ENCODE results near the gene ANAPC15.
A peak's percentile ranks its signal among the peaks of the same experiment; 100 is the strongest.

ANAPC15 gene

DNA sequence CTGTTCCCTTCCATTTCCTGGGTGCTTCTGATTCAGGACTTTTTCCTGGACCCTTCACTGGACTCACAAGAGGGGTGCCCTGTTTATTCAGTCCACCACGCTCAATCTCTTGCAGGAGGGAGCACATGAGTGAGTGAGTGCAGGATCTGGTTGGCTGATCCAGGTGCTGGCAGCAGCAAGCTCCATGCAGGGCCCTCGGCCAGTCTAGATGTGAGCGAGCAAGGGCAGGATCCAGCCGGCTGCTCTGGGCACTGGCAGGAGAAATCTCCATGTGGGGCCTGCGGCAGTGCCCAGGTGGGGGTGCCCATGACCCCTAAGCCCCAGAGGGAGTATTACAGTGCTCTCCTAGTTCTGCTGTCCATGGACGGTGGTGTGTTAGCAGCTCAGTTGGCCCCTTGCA is 11.6 kb upstream of the ANAPC15 start:
- DNase-seq (ENCODE audit: low spot score), result no peak

DNA sequence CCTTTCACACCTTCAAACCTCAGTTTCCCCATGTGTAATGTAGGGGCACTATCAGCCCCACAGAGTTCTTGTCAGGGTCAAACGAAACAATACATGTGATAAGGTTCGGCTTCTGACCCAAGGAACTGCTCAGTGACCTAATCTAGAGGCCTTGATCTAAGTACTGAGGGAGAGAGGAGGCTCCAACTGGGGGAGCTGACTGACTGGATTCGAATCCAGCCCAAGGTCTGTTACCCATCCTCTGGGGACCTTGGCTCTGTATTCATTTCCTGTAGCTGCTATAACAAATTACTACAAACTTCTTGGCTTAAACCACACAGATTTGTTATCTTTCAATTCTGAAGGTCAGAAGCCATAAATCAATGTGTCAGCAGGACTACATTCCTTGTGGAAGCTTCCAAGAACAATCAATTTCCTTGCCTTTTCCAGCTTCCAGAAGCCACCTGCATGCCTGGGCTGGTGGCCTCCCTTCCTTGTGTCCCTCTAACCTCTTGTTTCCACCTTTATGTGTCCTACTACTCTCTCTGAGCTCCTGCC is 10.7 kb upstream of the ANAPC15 start:
- no peak for DNase-seq (ENCODE audit: low spot score)

DNA sequence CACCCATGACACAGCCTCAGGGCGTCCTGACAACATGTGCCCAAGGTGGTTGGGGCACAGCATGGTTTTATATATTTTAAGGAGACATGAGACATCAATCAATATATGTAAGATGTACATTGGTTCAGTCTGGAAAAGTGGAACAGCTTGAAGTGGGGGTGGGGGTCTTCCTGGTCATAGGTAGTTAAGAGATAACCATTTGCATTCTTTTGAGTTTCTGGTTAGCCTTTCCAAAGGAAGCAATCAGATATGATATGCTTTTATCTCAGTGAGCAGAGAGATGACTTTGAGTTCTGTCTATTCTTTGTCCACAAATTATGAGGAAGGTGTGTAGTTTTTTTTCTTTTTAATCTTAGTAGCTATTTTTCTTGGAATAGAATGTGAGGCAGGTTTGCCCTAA is 10.1 kb upstream of the ANAPC15 start:
- DNase-seq (ENCODE audit: low spot score), result no peak

DNA sequence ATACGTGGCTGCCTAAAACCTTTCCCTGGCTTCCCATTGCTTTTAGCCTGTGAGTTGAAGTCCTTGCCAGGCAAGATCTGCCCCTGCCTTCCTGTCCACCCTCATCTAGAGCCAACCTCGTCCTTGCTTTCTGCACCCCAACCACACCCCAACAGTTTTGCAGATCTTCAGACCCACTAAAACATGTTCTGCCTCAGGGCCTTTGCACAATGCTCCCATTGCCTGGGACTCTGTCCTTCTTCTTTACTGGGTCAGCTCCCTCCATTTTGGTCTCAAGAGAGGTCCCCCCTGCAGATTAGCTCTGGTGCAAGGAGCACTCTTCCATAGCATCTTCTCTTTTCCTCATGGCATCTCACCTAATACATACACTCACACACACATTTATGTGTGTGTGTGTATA is 8.4 kb upstream of the ANAPC15 start:
- DNase-seq (ENCODE audit: low spot score), result no peak

DNA sequence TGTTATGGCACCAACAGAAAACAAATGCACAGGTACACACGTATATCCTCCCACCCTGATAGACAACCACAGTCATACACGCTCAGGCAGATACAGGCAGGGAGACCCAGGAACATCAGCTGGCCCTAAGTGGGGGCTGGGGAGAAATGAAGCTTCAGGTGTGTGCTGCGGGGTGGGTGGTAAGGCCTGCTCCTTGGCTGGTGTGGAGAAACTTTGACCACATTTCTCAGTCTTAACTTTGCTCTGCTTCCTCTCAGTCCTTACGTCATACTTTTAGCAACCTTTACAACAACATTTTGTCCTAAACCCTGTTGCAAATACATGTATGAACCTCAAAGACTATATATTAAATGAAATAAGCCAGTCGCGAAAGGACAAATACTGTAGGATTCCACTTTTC is 6.7 kb upstream of the ANAPC15 start:
- no peak for DNase-seq (ENCODE audit: low spot score)

DNA sequence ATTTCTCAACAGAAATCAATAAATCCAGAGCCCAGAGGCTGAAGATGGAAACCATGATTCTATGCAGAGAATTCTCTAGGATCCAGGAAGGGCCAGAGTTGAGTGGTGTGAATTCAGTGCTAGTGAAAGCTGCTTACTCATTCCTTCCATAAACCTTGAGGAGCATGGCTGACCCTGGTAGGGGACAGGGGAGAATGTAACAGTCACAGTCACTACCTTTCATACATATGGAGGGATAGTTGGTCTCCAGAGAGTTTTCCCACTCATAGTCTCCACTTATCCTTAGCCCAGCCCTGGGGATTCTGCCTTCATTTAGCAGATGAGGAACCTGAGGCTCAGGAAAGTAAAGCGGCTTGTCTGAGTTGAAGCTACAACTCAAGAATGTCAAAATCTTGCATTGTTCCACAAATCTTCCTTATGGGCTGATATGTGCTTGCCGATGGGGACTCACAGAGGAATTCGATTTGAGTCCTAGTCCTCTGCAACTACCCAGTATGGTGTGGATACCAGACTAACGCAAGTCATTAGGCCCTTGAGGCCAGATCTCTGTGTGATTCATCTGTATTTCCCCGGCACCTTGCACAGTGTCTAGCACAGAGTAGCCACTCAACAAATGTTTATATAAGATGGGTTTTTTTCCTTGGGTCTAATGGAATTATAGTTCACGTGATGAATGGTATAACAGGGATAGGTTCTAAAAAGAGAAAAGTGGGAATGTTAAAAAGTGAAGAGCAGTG is 3.7 kb upstream of the ANAPC15 start:
- DNase-seq (ENCODE audit: low spot score), result no peak

DNA sequence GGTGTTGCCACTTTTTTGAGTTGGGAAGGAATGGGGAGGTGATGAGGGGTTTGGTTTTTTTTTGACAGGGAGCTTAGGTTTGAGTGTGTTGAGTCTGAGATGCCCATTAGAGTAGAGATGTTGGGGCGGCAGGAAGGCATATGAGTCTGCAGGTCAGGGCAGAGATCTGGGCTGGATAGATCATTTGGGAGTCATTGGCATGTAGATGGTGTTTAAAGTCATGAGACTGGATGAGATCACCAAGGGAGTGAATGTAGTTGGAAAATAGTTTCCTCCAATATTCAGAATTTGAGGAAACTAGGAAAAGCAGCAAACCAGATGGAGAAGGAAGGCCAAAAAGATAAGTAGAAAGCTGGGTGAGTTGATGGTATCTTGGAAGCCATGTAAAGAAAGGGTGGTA is 2.1 kb upstream of the ANAPC15 start:
- DNase-seq (ENCODE audit: low spot score), result no peak

DNA sequence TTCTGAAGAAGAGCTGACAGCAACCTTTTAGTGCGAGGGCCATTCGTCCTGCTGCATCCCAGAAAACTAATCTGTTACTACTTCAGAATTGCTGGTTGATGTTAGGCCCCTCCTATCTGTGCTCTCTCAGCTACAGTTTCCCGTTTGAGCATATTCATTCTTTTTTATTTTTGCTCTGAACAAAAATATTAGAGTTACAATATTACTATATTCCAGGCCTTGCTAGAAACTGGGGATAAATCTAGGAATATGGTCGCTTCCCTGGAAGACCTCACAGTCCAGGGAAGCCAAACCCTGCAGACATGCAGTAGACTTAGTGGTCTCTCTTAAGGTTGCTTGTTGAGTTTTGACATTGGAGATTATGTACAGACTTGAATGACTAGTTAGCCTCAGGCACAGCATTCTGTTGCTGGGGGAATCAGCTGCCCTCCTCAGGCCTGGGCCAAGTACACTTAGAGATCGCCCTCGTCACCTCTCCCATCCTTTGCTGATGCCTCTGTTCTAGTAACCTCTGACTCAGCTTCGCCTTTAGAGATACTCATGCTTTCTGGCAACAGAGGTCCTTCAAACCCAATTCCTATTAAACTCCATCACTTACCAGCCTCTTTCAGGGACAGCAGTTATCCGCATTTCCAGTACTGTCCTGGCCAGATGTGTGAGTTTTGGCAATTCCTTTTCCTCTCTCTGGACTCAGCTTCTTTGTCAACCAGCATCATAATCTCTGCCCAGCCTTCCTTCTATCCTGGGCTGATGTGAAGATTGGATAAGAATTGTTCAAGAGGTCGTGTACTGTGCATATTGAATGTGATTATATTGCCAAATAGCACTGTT is 698 bp upstream of the ANAPC15 start:
- no peak for DNase-seq (ENCODE audit: low spot score)

DNA sequence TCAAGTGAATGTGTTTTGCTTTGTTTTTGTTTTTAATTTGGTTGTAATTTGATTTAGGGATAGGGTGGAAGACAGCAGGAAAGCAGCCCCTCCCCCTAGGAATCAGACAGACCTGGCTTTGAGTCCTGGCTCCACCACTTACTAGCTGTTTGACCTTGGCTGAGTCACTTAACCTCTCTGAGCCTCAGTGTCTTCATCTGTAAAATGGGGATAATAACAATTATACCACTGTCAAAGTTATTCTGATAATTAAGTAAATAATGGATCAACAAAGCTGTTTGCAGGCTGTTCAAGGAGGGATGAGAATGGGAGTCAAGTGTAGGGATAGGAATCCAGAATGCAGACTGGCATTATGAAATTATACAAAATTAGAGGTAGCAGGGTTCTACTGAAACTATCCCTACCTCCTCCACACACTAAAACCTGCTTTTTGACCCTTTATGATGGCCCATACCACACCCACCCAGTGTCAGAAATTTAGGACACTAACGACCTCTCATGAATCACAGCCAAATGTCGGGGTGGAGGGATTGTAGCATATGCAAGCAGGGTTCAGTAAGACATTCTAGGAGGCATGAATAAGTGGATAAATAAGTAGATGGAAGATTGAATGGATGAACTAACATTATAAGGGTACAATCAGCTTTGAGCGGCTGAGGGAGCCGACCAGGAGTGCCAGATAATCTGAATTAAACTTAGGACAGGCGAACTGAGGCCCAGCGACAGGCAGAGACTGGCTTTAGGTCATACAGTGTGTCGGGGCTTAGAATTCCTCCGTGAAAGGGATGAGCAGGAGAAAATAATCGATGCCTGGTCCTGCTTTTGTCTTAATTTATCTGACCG is 974 bp downstream of the ANAPC15 start:
- no peak for DNase-seq (ENCODE audit: low spot score)

DNA sequence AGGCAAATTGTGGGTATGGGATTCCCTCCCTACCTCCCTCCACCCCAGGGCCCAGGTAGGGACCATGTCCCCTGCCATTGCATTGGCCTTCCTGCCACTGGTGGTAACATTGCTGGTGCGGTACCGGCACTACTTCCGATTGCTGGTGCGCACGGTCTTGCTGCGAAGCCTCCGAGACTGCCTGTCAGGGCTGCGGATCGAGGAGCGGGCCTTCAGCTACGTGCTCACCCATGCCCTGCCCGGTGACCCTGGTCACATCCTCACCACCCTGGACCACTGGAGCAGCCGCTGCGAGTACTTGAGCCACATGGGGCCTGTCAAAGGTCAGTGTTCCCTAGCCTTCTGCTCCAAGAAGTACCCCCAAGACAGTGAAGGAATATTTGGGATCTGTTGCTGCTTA is 6.6 kb downstream of the ANAPC15 start, which contains the start of gene TOMT:
TOMT (plus strand) TSS at position 37 of the 400 bp plus-strand sequence; CDS start at position 65, 28 bp downstream.
- DNase-seq (ENCODE audit: low spot score), result no peak

DNA sequence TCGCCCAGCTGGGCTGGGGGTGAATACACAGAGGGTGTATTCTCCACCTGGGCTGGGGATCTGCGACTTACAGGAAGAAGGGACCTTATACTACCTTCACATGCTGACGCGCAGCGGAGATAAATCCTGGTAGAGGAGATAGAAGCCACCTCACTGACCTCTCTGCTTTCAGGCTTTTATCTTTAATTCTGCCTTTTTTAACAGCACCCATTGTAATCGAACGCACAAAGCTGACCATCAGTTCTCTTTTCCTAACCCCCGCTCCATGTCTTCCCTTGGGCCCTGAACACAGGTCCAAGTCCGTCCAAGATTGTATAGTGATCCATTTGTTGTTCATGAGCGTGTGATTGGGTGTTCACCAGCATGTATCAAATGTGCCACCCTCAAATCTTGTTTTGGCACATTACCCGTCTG is 8.7 kb downstream of the ANAPC15 start:
- DNase-seq (ENCODE audit: low spot score), result no peak

DNA sequence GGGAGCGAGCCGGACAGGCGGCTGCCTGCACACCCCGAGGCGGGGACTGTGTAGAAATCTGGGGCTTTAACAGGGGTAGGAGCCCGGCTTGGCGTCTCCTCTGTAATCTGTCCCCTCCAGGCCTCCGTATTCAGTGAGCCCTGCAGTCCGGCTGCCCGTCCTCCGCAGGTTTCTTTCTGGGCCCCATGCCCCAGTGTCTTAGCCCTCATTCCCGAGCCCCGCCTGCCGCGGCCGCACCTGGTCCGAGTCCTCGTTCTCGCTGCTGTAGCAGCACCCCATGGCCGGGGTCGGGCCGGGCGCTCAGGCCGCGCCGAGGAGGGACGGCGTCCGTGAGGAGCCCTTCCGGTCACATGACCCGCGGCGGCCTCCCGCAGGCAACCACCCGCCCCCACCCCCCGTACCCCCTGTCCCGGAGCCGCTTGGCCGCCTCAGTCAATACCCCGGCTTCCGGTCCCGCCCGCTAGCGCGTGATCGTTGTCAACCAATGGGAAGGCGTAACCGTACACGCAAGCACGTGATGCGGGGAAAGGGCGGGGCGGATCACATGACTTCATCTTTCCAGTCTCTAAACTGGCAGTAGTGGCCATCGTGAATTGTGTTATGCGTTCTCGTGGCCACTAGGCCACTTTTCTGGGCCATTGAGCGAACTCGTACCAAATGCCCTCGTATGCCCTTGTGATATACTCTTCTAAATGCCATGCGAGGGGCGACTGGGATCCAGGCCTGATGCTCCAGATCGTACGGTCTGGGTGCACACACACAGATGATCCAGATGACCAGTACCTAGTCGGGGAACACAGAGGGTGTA is 9.3 kb downstream of the ANAPC15 start, which contains the start of gene LAMTOR1:
LAMTOR1 (minus strand) TSS at position 352 of the 808 bp plus-strand sequence; CDS start at position 279, 73 bp downstream.
- peak; percentile 98 for DNase-seq (ENCODE audit: low spot score)

DNA sequence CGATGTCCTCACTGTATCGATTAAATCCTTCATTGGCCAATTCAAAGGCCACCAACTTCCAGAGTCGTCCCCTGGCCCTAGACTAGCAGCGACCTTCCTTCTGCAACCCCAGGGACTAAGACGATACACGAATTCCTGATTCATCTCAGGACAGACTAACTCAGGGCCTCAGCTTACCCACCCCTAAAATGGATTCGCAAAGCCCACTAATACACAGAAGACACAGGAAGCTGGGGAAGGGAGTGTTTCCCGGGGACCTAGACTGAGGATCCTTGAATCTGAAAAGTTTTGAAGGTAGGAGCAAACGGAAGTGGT is 9.9 kb downstream of the ANAPC15 start:
- no peak for DNase-seq (ENCODE audit: low spot score)

DNA sequence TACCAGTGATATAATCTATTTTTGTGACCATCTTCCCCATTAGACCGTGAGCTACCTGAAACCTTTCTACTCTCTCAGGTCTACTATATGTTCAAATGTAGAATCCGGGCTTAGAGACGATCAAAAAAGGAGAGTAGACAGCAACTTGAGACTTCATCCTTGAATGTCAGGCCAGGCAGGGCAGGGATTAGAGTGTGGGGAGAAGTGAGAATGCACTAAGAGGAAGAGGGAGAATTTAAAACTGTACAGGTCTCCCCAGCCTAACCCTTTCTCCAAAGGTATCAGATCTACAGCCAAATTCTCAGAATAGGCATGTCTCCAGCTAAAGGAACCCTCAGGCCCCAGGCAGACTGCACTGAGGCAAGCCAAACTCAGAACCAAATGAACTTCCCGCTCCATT is 10.3 kb downstream of the ANAPC15 start:
- no peak for DNase-seq (ENCODE audit: low spot score)

DNA sequence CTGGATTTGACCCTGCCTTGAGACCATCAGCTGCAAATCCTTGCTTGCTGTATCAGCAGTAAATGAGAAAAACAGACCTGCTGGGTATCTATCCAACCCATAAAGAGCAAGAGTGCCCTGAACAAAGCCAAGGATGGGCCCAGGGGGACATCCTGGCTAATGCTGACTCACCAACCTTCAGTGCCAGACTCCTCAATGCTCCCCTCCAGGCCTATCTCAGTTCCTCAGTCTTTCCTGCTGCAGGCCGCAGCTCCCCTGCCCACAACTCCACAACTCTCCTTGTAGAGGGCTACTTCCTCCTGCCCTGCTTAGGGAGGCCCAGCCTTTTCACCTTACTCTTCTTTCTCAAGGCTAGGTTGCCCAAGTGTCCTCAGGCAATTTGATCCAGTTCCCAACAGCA is 12.0 kb downstream of the ANAPC15 start:
- no peak for DNase-seq (ENCODE audit: low spot score)

DNA sequence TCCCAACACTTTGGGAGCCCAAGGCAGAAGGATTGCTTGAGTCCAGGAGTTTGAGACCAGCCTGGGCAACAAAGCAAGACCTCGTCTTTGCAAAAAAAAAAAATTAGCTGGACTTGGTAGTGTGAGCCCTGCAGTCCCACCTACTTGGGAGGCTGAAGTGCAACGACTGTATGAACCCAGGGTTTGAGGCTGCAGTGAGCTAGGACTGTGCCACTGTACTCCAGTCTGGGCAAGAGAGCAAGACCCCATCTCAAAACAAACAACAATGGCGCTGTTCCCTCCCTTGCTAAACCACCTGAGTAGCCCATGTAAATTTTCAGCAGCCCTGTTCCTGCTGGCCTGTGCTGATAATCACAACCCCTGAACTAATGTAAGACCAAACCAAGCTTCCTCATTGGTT is 12.5 kb downstream of the ANAPC15 start:
- DNase-seq (ENCODE audit: low spot score), result no peak

DNA sequence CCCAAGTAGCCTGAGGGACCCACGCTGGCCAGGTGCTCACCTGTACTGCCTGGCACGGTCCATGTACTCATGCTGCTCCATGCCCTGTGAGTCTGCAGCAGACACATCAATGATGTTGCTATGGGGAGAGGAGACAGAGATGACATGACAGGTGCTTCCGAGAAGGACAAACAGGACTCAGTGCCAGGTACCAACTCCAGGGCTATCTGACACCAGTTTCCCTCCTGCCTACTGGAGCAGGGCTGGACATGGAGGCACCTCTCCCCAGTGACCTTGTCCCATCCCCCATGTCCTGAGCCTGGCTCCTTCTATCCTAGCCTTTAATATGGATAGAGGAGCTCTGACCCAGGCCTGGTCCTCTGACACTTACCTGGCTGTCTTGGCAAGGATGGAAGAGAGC is 13.8 kb downstream of the ANAPC15 start:
- DNase-seq (ENCODE audit: low spot score), result no peak

DNA sequence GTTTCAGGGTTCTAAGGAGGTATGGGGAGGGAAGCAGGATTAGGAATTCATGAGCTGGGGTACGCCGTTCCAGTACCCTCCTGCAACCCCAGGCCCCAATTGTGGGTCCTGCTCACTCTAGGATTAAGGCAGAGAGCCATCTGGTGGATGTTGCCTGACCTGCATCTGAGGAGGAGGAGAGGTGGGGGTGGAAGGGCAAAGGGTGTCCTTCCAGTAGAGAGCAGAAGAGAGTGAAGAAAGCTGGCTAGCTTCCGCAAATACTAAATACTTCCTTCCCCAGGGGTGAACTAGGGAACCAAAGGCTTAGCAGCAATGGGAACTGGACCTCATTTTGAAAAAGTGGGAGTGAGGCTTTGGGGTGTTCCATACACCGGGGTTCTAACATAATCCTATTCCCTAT is 21.2 kb downstream of the ANAPC15 start:
- DNase-seq (ENCODE audit: low spot score), result peak; percentile 85

DNA sequence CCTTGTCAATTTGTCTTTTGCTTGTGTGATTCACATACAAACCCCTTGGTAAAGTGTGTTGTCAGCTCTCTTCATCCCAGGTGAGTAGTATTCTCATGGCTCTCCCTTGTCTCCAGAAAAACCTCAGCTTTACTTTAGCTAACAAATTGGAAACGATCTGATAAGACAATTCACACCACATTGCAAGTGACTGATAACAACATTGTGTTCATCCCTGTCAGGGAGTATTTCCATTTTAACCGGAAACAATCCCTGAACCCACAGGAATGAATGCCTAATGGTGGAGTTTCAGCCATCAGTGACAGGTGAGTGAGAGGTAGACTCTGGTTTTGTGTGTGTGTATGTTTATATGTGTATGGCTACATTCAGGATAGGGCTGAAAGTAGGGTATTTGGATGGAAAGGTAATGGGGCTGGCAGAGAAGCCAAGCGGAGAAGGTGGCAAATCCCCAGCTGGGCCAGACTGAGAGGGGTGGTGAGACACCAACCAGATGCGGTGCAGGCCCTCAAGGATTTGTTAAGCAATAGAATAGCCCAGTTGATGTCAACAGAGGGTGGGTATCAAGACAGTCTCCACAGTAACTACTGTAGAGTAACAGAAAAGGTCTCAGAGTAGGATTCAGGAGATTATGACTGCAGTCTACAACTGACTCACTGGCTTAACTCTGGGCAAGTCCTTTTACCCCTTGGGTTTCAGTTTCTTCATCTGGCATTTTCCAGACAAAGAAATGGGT is 24.3 kb downstream of the ANAPC15 start:
- DNase-seq (ENCODE audit: low spot score), result no peak

DNA sequence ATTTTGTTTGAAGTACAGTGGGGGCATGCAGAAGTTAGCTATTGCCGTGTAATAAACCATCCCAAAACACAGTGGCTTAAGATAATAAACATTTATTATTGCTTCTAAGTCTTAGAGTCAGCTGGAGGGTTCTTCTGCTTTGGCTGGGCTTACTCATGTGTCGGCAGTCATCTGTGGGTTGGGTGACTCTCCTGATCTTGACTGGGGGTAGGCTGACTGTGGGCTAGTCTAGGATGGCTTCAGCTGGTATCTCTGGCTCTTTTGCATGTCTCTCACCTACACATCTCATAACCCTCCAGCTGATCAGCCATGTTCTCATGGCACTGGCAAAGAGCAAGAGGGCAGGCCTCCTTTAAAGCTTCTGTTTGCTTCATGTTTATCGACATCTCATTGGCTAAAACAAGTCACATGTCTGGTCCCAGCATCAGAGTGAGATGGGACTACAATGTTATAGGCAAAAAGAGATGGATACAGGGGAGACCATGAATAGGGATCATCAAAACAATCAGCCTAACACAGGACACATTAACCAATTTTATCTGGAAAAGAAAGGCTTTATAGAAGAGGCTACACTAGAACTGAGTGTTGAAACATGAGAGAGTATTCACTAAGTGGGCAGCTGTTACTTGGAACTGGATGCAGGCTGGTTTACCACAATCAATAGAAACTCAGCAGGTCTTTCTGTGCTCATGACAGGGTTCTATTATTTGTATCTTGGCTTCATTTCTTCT is 26.7 kb downstream of the ANAPC15 start:
- peak; percentile 28 for DNase-seq (ENCODE audit: low spot score)

Measured in iPS-NIHi11 (cell line).